ENCODE measurements around the gene ROR1. TPM values are rescaled to one million over a fixed set of nuclear protein-coding genes. Genes with fewer than 3 reads are reported as not detected.

The ROR1 gene
- total RNA-seq, 1 experiment from 2014 or later = 33.8 TPM

DNA sequence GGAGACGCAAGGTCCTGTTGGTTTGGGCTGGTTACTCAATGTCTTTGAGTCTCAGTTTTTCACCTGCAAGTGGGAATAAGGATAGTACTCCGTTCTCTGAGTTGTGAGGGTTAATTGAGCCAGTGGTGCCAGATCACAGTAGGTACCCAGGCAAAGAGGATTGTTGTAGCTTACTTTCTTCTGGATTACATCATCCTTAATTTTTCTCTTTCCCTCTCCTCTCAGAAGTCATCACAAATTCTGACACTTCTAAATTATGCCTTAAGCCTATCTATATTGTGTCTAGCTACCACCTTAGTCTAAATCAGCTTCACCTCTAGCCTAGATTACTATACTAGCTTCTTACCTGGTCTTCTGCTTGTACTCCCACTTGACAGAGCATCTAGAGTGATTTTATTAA lies 149.5 kb downstream of the ROR1 start:
- TF ChIP-seq, protein P1, sequence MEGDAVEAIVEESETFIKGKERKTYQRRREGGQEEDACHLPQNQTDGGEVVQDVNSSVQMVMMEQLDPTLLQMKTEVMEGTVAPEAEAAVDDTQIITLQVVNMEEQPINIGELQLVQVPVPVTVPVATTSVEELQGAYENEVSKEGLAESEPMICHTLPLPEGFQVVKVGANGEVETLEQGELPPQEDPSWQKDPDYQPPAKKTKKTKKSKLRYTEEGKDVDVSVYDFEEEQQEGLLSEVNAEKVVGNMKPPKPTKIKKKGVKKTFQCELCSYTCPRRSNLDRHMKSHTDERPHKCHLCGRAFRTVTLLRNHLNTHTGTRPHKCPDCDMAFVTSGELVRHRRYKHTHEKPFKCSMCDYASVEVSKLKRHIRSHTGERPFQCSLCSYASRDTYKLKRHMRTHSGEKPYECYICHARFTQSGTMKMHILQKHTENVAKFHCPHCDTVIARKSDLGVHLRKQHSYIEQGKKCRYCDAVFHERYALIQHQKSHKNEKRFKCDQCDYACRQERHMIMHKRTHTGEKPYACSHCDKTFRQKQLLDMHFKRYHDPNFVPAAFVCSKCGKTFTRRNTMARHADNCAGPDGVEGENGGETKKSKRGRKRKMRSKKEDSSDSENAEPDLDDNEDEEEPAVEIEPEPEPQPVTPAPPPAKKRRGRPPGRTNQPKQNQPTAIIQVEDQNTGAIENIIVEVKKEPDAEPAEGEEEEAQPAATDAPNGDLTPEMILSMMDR (IDR thresholded peaks at IDR 0.05; ENCODE audit: unreplicated experiment) = no peak
- H3K36me3 Mint-ChIP-seq (ENCODE audit: insufficient read depth, unreplicated experiment) = peaks cover 10% of the 10 kb centered on the region
- intact Hi-C loops (cut with micrococcal nuclease; ENCODE audit: unreplicated experiment) = loop anchor here (5.0 kb wide), 1 partner anchor 319 kb away; no protein-coding TSS in a partner anchor
- H3K27ac Mint-ChIP-seq (ENCODE audit: unreplicated experiment) = peak overlapping the region; percentile 66
- DNase-seq = no peak
- H3K4me1 Mint-ChIP-seq (ENCODE audit: low read depth, unreplicated experiment) = peaks cover 57% of the 10 kb centered on the region
- no peaks in the 10 kb centered on the region for H3K27me3 Mint-ChIP-seq (ENCODE audit: unreplicated experiment)
- no TSS peak for BruUV-seq (replicated peaks)
- no peak overlapping the region for H3K4me3 Mint-ChIP-seq (ENCODE audit: low read depth, unreplicated experiment)
- no peaks in the 10 kb centered on the region for H3K9me3 Mint-ChIP-seq (ENCODE audit: low read depth, unreplicated experiment)
- CTCF ChIA-PET = interaction anchor here (0.7 to 1.4 kb wide), 3 partner anchors 47 to 231 kb away, joined by 3 to 6 read pairs (median 3); no protein-coding TSS in a partner anchor

DNA sequence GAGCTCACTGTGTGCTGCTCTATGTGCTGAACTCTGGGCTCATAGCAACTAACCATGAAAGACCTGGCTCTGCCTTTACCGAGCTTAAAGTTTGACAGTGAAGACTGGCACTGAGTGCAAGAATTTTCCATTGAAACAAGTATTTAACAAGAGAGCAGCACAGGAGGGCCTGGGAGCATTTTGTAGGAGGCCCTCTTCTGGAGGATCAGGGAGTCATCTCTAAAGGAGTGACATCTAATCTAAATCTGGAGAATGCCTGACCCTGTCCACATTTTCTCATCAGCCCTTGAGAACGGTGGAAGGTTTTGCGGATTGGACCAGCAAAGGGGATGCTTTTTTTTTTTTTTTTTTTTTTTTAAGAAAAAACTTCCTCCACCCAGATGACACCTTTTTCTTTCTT lies 150.8 kb downstream of the ROR1 start:
- no peaks in the 10 kb centered on the region for H3K27me3 Mint-ChIP-seq (ENCODE audit: unreplicated experiment)
- TF ChIP-seq, protein P1 (IDR thresholded peaks at IDR 0.05; ENCODE audit: unreplicated experiment) = no peak
- intact Hi-C loops (cut with micrococcal nuclease; ENCODE audit: unreplicated experiment) = loop anchor here (5.0 kb wide), 1 partner anchor 318 kb away; no protein-coding TSS in a partner anchor
- H3K4me3 Mint-ChIP-seq (ENCODE audit: low read depth, unreplicated experiment) = no peak overlapping the region
- H3K9me3 Mint-ChIP-seq (ENCODE audit: low read depth, unreplicated experiment) = no peaks in the 10 kb centered on the region
- no TSS peak for BruUV-seq (replicated peaks)
- H3K27ac Mint-ChIP-seq (ENCODE audit: unreplicated experiment) = peak overlapping the region; percentile 66
- H3K4me1 Mint-ChIP-seq (ENCODE audit: low read depth, unreplicated experiment) = peaks cover 57% of the 10 kb centered on the region
- H3K36me3 Mint-ChIP-seq (ENCODE audit: insufficient read depth, unreplicated experiment) = peaks cover 9% of the 10 kb centered on the region
- no peak for DNase-seq
- CTCF ChIA-PET = interaction anchor here (0.6 to 1.0 kb wide), 3 partner anchors 232 to 263 kb away, joined by 3 read pairs; no protein-coding TSS in a partner anchor

DNA sequence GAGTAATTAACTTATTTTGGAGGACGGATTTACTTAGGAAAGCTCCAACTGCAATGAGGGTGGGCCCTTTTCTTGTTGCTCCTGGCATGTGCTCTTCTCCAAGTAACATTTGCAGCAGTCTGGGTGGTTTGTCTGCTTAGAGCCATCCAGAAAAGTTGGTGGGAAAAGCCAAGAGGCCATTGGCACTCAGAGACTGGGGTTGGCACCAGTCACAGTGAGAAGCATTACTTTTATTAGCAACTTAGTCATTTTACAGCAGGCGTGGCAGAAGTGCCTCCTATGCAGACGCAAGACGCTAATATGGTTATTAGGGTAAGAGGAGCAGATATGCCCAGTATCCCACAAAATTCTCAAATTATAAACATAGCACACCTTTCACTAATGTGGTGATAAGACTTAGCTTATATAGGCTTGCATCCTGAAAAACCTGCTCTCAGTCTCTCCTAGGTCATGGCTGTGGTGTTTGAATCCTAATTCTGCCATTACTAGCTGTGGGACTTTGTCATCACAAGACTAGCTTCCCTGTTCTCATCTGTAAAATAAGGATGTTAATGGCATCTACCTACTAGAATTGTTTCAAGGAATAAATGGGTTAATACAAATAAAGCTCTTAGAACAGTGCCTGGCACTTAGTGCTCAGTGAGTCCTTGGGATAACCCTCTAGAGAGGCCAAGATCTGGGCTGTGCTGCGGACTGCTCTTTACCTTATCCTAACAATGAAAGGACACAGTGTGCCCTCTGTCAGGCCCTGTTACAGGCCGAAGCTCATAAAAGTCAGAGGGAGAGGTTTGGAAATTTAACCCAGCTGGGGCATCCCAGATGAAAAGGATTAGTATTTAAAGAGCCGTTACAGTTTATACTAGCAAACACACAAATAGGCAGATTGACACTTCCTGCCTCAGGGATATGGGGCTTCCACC lies 154.6 kb downstream of the ROR1 start:
- no peak overlapping the region for H3K4me3 Mint-ChIP-seq (ENCODE audit: low read depth, unreplicated experiment)
- no peaks in the 10 kb centered on the region for H3K36me3 Mint-ChIP-seq (ENCODE audit: insufficient read depth, unreplicated experiment)
- intact Hi-C loops (cut with micrococcal nuclease; ENCODE audit: unreplicated experiment) = no loop called here
- no peak for DNase-seq
- TF ChIP-seq, protein P1 (IDR thresholded peaks at IDR 0.05; ENCODE audit: unreplicated experiment) = no peak
- no peak overlapping the region for H3K27ac Mint-ChIP-seq (ENCODE audit: unreplicated experiment)
- no peaks in the 10 kb centered on the region for H3K9me3 Mint-ChIP-seq (ENCODE audit: low read depth, unreplicated experiment)
- no peaks in the 10 kb centered on the region for H3K27me3 Mint-ChIP-seq (ENCODE audit: unreplicated experiment)
- BruUV-seq (replicated peaks) = no TSS peak
- CTCF ChIA-PET = no interaction called here
- peaks cover 36% of the 10 kb centered on the region for H3K4me1 Mint-ChIP-seq (ENCODE audit: low read depth, unreplicated experiment)

DNA sequence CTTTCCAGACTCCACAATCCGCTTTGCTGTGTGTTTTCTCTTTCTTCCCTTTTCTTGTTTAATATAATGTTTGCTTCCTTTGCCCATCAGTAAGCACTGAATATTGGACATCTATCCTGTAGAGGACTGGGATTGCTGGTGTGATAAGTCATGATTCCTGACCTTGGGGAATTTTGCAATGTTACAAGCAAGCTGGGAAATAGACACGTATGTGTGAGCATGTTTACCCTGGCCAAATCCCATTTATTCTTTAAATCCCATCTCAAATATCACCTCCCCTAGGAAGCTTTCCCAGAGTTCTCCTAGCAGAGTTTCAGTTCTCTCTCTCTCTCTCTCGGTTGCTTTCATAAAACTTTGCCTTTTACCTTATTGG lies 155.3 kb downstream of the ROR1 start:
- no TSS peak for BruUV-seq (replicated peaks)
- H3K27ac Mint-ChIP-seq (ENCODE audit: unreplicated experiment) = no peak overlapping the region
- H3K36me3 Mint-ChIP-seq (ENCODE audit: insufficient read depth, unreplicated experiment) = no peaks in the 10 kb centered on the region
- no peaks in the 10 kb centered on the region for H3K27me3 Mint-ChIP-seq (ENCODE audit: unreplicated experiment)
- no peaks in the 10 kb centered on the region for H3K9me3 Mint-ChIP-seq (ENCODE audit: low read depth, unreplicated experiment)
- no peak for DNase-seq
- CTCF ChIA-PET = interaction anchor here (0.6 kb wide), 1 partner anchor 9 kb away, joined by 3 read pairs; no protein-coding TSS in a partner anchor
- H3K4me3 Mint-ChIP-seq (ENCODE audit: low read depth, unreplicated experiment) = no peak overlapping the region
- TF ChIP-seq, protein P1 (IDR thresholded peaks at IDR 0.05; ENCODE audit: unreplicated experiment) = no peak
- peaks cover 30% of the 10 kb centered on the region for H3K4me1 Mint-ChIP-seq (ENCODE audit: low read depth, unreplicated experiment)
- intact Hi-C loops (cut with micrococcal nuclease; ENCODE audit: unreplicated experiment) = no loop called here

Measured in Calu3 (cell line).